Adrenal gland (tissue), 5 donors: ENCODE data around the gene ATP6AP1.
A peak's percentile ranks its signal among the peaks of the same experiment; 100 is the strongest.

Experiments
- POLR2A ChIP-seq, 2 donors: fragments of 450-650 bp; IDR thresholded peaks; one replicate each; pipeline ENCODE4 v1.6.1; 2017; ENCODE audit warnings: antibody characterized with exemption in 2 of 2, mild to moderate bottlenecking in 2 of 2, moderate library complexity in 1 of 2
- TF ChIP-seq, protein P1 (sequence below), 6 experiments: fragments of 450-650 bp in 4 of 6; fragments of 200-600 bp in 2 of 6; sonication (generic) in 1 of 6; IDR thresholded peaks; 1 replicate in 5 of 6; 2 replicates in 1 of 6; pipeline versions ENCODE4 v1.5.1 to v1.8.0; 2016 to 2021; ENCODE audit warnings: antibody characterized with exemption in 6 of 6, mild to moderate bottlenecking in 2 of 6, moderate library complexity in 1 of 6
- donor health status: DM: no; HTN: no; CAD: no.

- TF ChIP-seq, protein P1, sequence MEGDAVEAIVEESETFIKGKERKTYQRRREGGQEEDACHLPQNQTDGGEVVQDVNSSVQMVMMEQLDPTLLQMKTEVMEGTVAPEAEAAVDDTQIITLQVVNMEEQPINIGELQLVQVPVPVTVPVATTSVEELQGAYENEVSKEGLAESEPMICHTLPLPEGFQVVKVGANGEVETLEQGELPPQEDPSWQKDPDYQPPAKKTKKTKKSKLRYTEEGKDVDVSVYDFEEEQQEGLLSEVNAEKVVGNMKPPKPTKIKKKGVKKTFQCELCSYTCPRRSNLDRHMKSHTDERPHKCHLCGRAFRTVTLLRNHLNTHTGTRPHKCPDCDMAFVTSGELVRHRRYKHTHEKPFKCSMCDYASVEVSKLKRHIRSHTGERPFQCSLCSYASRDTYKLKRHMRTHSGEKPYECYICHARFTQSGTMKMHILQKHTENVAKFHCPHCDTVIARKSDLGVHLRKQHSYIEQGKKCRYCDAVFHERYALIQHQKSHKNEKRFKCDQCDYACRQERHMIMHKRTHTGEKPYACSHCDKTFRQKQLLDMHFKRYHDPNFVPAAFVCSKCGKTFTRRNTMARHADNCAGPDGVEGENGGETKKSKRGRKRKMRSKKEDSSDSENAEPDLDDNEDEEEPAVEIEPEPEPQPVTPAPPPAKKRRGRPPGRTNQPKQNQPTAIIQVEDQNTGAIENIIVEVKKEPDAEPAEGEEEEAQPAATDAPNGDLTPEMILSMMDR (IDR thresholded peaks at IDR 0.05), result no peak
- TF ChIP-seq POLR2A (IDR thresholded peaks at IDR 0.05), result peak in 1 of 2 donors; percentile 47
These were observed 16.5 kb upstream of the ATP6AP1 start for GRCh38 chrX:154411981-154412340.
